NT2/D1 (cell line): ENCODE measurements around the gene AP2B1.

Source experiments
- DNase-seq: peaks from one replicate; pipeline ENCODE4 v3.0.0-alpha.2; 2011; ENCODE audit warnings: low read depth, low spot score
- H3K27me3 ChIP-seq: 2 replicates; pipeline ENCODE4 v1.6.0; 2011; ENCODE audit warnings: mild to moderate bottlenecking; ENCODE audit not compliant: insufficient read length, insufficient read depth
- H3K36me3 ChIP-seq: 2 replicates; pipeline ENCODE4 v1.6.1; 2011; ENCODE audit warnings: mild to moderate bottlenecking, low read length, mixed read lengths; ENCODE audit not compliant: insufficient read depth, insufficient read length
- H3K4me1 ChIP-seq: 2 replicates; pipeline ENCODE4 v1.5.1; 2011; ENCODE audit not compliant: insufficient read depth, insufficient read length
- H3K4me3 ChIP-seq: 2 replicates; pipeline ENCODE4 v1.5.1; 2011; ENCODE audit warnings: low read depth; ENCODE audit not compliant: insufficient read length
- H3K9ac ChIP-seq: 2 replicates; pipeline ENCODE4 v1.6.0; 2011; ENCODE audit warnings: low read depth; ENCODE audit not compliant: insufficient read length
- H3K9me3 ChIP-seq: 2 replicates; pipeline ENCODE4 v1.5.1; 2011; ENCODE audit warnings: mild to moderate bottlenecking, low read length; ENCODE audit not compliant: insufficient read depth
- SUZ12 ChIP-seq: IDR thresholded peaks from 2 replicates; pipeline ENCODE4 v1.6.1; 2011; ENCODE audit not compliant: insufficient read length, insufficient read depth; ENCODE audit errors: extremely low read depth
- YY1 ChIP-seq: IDR thresholded peaks from 2 replicates; pipeline ENCODE4 v1.6.1; 2011; ENCODE audit not compliant: insufficient read length, insufficient read depth
- ZNF274 ChIP-seq: IDR thresholded peaks from 2 replicates; pipeline ENCODE4 v1.6.1; 2011; ENCODE audit warnings: mild to moderate bottlenecking, low read depth, low read length

AP2B1 gene

DNA sequence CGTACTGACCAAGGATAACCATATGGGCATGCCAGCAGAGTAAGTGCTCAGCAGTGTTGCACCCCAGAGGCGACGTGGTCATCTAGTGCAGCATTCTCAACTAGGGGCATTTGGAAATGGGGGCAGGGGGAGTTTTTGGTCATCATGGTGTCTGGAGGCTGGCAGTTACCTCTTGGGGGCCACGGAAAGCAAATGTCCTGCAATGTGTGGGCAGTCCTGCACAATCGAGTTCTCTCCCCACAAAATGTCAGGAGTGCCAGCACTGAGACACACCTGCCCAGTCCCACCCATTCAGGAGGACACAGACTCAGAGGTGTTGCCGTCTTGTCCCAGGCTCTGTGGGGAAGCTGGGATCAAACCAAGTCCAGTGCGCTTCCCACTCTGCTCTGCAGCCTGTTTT is 147.3 kb downstream of the AP2B1 start:
- H3K9ac ChIP-seq: no peak overlapping the region
- no peaks in the 10 kb centered on the region for H3K27me3 ChIP-seq
- TF ChIP-seq SUZ12 (no peak), YY1 (no peak), ZNF274 (no peak)
- H3K4me1 ChIP-seq: peaks cover 10% of the 10 kb centered on the region
- no peak overlapping the region for H3K4me3 ChIP-seq
- no peaks in the 10 kb centered on the region for H3K9me3 ChIP-seq
- no peak for DNase-seq
- H3K36me3 ChIP-seq: peaks cover 37% of the 10 kb centered on the region

- H3K9me3 ChIP-seq: no peaks in the 10 kb centered on the region
- no peak for DNase-seq
- TF ChIP-seq SUZ12 (no peak), YY1 (no peak), ZNF274 (no peak)
- no peaks in the 10 kb centered on the region for H3K27me3 ChIP-seq
- H3K4me3 ChIP-seq: no peak overlapping the region
- peaks cover 45% of the 10 kb centered on the region for H3K36me3 ChIP-seq
- H3K9ac ChIP-seq: no peak overlapping the region
- H3K4me1 ChIP-seq: peaks cover 5% of the 10 kb centered on the region
Measured at GRCh38 chr17:35735036-35735805, 148.1 kb downstream of the AP2B1 start.

GRCh38 chr17:35736236-35736635 is 149.1 kb downstream of the AP2B1 start:
- TF ChIP-seq YY1: no peak
- TF ChIP-seq SUZ12: no peak
- no peak for TF ChIP-seq ZNF274
- Histone ChIP-seq H3K27me3 (no peaks in the 10 kb centered on the region), H3K4me3 (no peak overlapping the region)

DNA sequence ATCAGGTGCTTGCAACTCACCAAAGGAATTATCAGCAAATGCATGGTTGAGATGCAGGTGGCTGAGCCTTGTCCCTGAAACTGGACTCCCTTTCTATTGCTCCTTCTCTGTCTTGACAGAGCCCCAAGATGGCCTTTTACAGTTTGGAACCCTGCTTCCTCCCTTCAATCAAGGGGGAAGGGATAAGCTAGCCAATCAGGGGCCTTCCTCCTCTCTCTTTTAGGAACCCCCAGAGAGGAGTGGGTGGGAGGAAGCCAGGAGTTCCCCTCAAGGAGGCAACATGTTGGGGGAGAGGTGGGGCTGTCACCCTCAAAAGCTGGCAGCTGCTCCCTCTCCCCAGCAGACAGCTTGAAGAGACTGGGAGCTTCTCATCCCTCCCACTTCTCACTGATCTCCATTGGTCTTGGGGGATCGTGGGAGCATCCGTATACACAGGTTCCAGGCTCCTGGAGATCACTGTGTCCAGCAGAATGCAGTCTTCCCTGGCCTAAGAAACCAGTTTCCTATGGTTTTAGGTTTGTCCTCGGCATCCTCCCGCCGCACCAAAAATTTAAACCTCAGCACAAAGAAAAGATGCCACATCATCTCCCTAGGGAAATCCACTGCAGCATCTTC is 151.5 kb downstream of the AP2B1 start:
- no peak overlapping the region for H3K9ac ChIP-seq
- H3K36me3 ChIP-seq: peaks cover 40% of the 10 kb centered on the region
- no peaks in the 10 kb centered on the region for H3K27me3 ChIP-seq
- TF ChIP-seq ZNF274 (no peak), YY1 (no peak), SUZ12 (no peak)
- peaks cover 2% of the 10 kb centered on the region for H3K4me1 ChIP-seq
- DNase-seq: no peak
- no peak overlapping the region for H3K4me3 ChIP-seq
- H3K9me3 ChIP-seq: no peaks in the 10 kb centered on the region

More at GRCh38 chr17:35736236-35736635, 149.1 kb downstream of the AP2B1 start:
- no peak for DNase-seq
- peaks cover 48% of the 10 kb centered on the region for H3K36me3 ChIP-seq
- H3K4me1 ChIP-seq: peaks cover 3% of the 10 kb centered on the region
- no peak overlapping the region for H3K9ac ChIP-seq
- no peaks in the 10 kb centered on the region for H3K9me3 ChIP-seq

DNA sequence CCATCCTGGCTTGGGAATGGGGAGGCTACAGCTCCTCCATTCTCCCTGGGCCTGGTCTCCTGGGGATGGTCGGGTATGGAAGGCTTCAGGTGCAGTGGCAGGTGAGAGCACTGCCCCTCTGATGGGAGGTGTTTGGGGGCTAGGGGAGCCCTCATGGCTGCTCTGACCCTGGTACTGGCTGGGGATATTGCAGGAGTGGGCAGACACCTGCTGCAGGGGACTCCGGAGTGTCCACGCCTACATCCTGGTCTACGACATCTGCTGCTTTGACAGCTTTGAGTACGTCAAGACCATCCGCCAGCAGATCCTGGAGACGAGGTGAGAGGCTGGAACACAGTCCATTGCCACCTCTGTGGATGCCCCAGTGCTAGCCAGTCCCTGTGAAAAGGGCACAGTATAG is 153.1 kb downstream of the AP2B1 start:
- H3K4me1 ChIP-seq: peaks cover 2% of the 10 kb centered on the region
- TF ChIP-seq ZNF274 (no peak), SUZ12 (no peak), YY1 (no peak)
- H3K9me3 ChIP-seq: no peaks in the 10 kb centered on the region
- no peaks in the 10 kb centered on the region for H3K27me3 ChIP-seq
- peaks cover 28% of the 10 kb centered on the region for H3K36me3 ChIP-seq
- H3K4me3 ChIP-seq: no peak overlapping the region
- no peak overlapping the region for H3K9ac ChIP-seq
- DNase-seq: no peak

DNA sequence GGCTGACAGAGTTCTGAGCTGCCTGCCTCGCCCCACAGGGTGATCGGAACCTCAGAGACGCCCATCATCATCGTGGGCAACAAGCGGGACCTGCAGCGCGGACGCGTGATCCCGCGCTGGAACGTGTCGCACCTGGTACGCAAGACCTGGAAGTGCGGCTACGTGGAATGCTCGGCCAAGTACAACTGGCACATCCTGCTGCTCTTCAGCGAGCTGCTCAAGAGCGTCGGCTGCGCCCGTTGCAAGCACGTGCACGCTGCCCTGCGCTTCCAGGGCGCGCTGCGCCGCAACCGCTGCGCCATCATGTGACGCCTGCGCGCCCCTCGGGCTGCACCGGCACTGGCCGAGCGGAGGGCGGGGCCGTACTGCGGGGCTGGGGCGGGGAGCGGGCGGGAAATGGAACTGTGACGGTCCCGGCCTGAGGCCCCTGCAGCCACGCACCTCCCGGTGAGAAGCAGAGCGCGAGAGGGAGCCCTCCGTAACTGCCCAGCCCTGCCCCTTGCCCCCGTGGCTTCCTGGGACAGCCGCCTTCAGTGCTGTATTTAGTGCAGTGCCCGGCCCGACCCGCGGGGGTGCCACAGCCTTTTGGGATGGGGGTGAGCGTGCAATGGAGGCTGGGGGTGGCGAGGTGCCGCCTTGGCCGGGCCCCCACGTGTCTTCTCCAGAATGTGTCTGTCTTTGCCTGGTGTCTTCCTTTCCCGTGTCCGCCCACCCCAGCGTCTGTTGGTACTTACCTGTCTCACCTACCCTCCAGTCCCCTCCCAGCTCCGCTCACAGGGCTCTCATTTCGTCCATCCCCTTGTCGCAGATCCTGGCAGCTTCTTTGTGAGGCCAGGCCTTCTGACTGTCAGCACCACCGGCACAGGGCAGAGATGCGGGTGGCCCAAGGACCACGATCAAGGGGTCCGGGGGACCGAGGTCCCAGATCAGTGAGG is 154.1 kb downstream of the AP2B1 start:
- Histone ChIP-seq H3K27me3 (no peaks in the 10 kb centered on the region), H3K36me3 (peaks cover 23% of the 10 kb centered on the region), H3K9me3 (no peaks in the 10 kb centered on the region), H3K4me3 (no peak overlapping the region), H3K9ac (no peak overlapping the region), H3K4me1 (peaks cover 2% of the 10 kb centered on the region)
- DNase-seq: no peak
- TF ChIP-seq YY1 (no peak), ZNF274 (no peak), SUZ12 (no peak)

DNA sequence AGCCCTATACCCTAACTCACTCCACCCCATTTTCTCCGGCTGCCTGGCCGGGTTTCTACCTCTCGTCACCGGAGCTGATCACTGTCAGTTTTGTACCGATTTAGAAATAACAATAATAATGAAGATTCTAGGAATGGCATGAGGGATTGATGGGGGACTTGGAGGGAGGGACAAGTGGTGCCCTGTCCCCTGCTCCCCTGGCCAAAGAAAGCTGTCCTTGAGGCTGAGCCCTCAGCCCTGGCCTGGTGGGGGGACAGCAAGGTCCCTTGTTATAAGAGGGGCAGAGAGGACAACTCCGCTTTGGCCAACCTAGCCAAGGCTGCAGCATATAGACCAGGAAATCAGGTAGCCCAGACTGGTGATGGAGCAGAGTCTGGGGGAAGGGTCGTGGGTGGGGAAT is 155.4 kb downstream of the AP2B1 start:
- H3K9me3 ChIP-seq: no peaks in the 10 kb centered on the region
- H3K4me3 ChIP-seq: no peak overlapping the region
- DNase-seq: no peak
- TF ChIP-seq ZNF274 (no peak), SUZ12 (no peak), YY1 (no peak)
- H3K9ac ChIP-seq: no peak overlapping the region
- H3K27me3 ChIP-seq: no peaks in the 10 kb centered on the region
- peaks cover 15% of the 10 kb centered on the region for H3K36me3 ChIP-seq
- H3K4me1 ChIP-seq: peaks cover 2% of the 10 kb centered on the region
